GM12878 (cell line): ENCODE measurements around the gene IDI1. TPM values are rescaled to one million over a fixed set of nuclear protein-coding genes. Genes with fewer than 3 reads are reported as not detected.

Experiments
- ATAC-seq: fragments of 200-7000 bp; cut with Tn5 transposase; 3 replicates; pipeline ENCODE4 v1.9.1; 2020; ENCODE audit warnings: mild to moderate bottlenecking, moderate library complexity
- BruUV-seq: library from RNA; stranded (reverse); fragments of 400-500 nt; replicated peaks from 2 replicates; lab custom pipeline; 2021; lab: Mats Ljungman, UMichigan
- CTCF ChIA-PET: fragments of 300-600 bp; sonication (Branson Sonifier 250); formaldehyde crosslinking; extraction: SDS; loops from one replicate; lab custom pipeline; 2021; ENCODE audit warnings: inconsistent platforms; lab: Yijun Ruan, JAX
- POLR2A ChIA-PET: fragments of 350-600 bp; formaldehyde crosslinking; extraction: SDS; loops from one replicate; lab custom pipeline; 2021; ENCODE audit warnings: inconsistent platforms; lab: Charles Lee
- RAD21 ChIA-PET: fragments of 300-600 bp; sonication (Branson Sonifier 250); formaldehyde crosslinking; loops from one replicate; lab custom pipeline; 2023; ENCODE audit warnings: antibody characterized with exemption; ENCODE audit not compliant: unreplicated experiment; lab: Charles Lee
- SMC1A ChIA-PET: fragments of 300-600 bp; sonication (Branson Sonifier 250); formaldehyde crosslinking; loops from one replicate; lab custom pipeline; 2023; ENCODE audit not compliant: unreplicated experiment, uncharacterized antibody; lab: Charles Lee
- DNase-seq: peaks from one replicate; pipeline ENCODE4 v3.0.0-alpha.2; 2011; ENCODE audit warnings: low read depth, low spot score
- FAIRE-seq: peaks from 3 replicates; lab custom pipeline; 2011; peaks lifted over from hg19 to GRCh38; lab: Jason Lieb, UNC
- H2AFZ ChIP-seq: 2 replicates; pipeline ENCODE4 v1.6.0; 2011; ENCODE audit warnings: low read depth, low read length, control low read depth; ENCODE audit not compliant: control insufficient read depth
- H3K27ac ChIP-seq: 2 replicates; pipeline ENCODE4 v1.5.1; 2011; ENCODE audit warnings: control low read depth; ENCODE audit not compliant: control insufficient read depth, insufficient read depth
- H3K27me3 ChIP-seq, 2 experiments: replicated peaks in 1 of 2; 2 replicates each; pipeline versions ENCODE4 v1.6.0 to v1.6.1; 2011; ENCODE audit warnings: low read length in 1 of 2; ENCODE audit not compliant: control insufficient read depth in 2 of 2, insufficient read depth in 2 of 2
- H3K36me3 ChIP-seq, 2 experiments: 2 replicates each; pipeline ENCODE4 v1.5.1; 2011; ENCODE audit warnings: low read length in 1 of 2; ENCODE audit not compliant: control insufficient read depth in 2 of 2, insufficient read depth in 2 of 2
- H3K4me1 ChIP-seq: 2 replicates; pipeline ENCODE4 v1.6.1; 2011; ENCODE audit warnings: mild to moderate bottlenecking, low read length, moderate library complexity, mixed read lengths; ENCODE audit not compliant: control insufficient read depth, insufficient read depth
- H3K4me2 ChIP-seq: 2 replicates; pipeline ENCODE4 v1.6.0; 2011; ENCODE audit warnings: control low read depth; ENCODE audit not compliant: control insufficient read depth, insufficient read depth
- H3K4me3 ChIP-seq: fragments of 200-600 bp; sonication (generic); 2 replicates; pipeline ENCODE4 v1.5.1; 2016
- H3K79me2 ChIP-seq: 2 replicates; pipeline ENCODE4 v1.6.0; 2011; ENCODE audit warnings: low read length; ENCODE audit not compliant: control insufficient read depth, insufficient read depth
- H3K9ac ChIP-seq: 2 replicates; pipeline ENCODE4 v1.8.0; 2011; ENCODE audit warnings: low read length, control low read depth, mixed read lengths; ENCODE audit not compliant: control insufficient read depth, insufficient read depth
- H3K9me3 ChIP-seq: replicated peaks from 3 replicates; pipeline ENCODE4 v1.5.1; 2011; ENCODE audit warnings: mild to moderate bottlenecking, low read length; ENCODE audit not compliant: control insufficient read depth, insufficient read depth
- H4K20me1 ChIP-seq: 2 replicates; pipeline ENCODE4 v1.6.0; 2011; ENCODE audit not compliant: control insufficient read depth, insufficient read depth
- ASH2L ChIP-seq: fragments of 300-600, 200-600 bp; sonication (generic); IDR thresholded peaks from 2 replicates; pipeline ENCODE4 v1.6.1; 2017; ENCODE audit warnings: low read depth, mild to moderate bottlenecking, borderline replicate concordance
- ATF3 ChIP-seq: IDR thresholded peaks from 2 replicates; pipeline ENCODE4 v1.6.1; 2011; ENCODE audit warnings: low read depth, mild to moderate bottlenecking, low read length, moderate library complexity, borderline replicate concordance; ENCODE audit errors: extremely low read depth
- BCLAF1 ChIP-seq: fragments of 450-650 bp; IDR thresholded peaks from 2 replicates; pipeline ENCODE4 v1.6.1; 2017; ENCODE audit warnings: antibody characterized with exemption, mild to moderate bottlenecking, moderate library complexity
- EP300 ChIP-seq, 2 experiments: fragments of 150-350 bp in 1 of 2; IDR thresholded peaks; 2 replicates each; pipeline ENCODE4 v1.6.1; 2011 to 2012; ENCODE audit warnings: low read depth in 2 of 2, low read length in 2 of 2, borderline replicate concordance in 1 of 2, improper control_type of control experiment in 1 of 2, inconsistent platforms in 1 of 2; ENCODE audit not compliant: control insufficient read depth in 1 of 2
- GATAD2B ChIP-seq: fragments of 450-650 bp; conservative IDR thresholded peaks from 2 replicates; pipeline ENCODE4 v1.6.1; 2017; ENCODE audit warnings: low read depth, mild to moderate bottlenecking, moderate library complexity
- HCFC1 ChIP-seq: fragments of 150-350 bp; IDR thresholded peaks from 2 replicates; pipeline ENCODE4 v1.6.1; 2014; ENCODE audit warnings: low read length
- KAT2A ChIP-seq: conservative IDR thresholded peaks from 2 replicates; pipeline ENCODE4 v1.6.1; 2011; ENCODE audit warnings: low read depth, low read length; ENCODE audit not compliant: control insufficient read depth
- MTA3 ChIP-seq: IDR thresholded peaks from 2 replicates; pipeline ENCODE4 v1.6.1; 2012; ENCODE audit warnings: low read length, inconsistent platforms, borderline replicate concordance
- NFIC ChIP-seq: IDR thresholded peaks from 2 replicates; pipeline ENCODE4 v1.6.1; 2012; ENCODE audit warnings: low read depth, mild to moderate bottlenecking, inconsistent platforms, low read length, moderate library complexity
- NFYB ChIP-seq: IDR thresholded peaks from 2 replicates; pipeline ENCODE4 v1.6.1; 2011; ENCODE audit warnings: low read depth, mild to moderate bottlenecking, low read length, improper control_type of control experiment, moderate library complexity; ENCODE audit not compliant: insufficient read depth
- NKRF ChIP-seq: fragments of 450-650 bp; conservative IDR thresholded peaks from 2 replicates; pipeline ENCODE4 v1.6.1; 2017; ENCODE audit warnings: mild to moderate bottlenecking, moderate library complexity
- NRF1 ChIP-seq: conservative IDR thresholded peaks from 2 replicates; pipeline ENCODE4 v1.6.1; 2011; ENCODE audit warnings: mild to moderate bottlenecking, low read depth, low read length, improper control_type of control experiment
- PAX5 ChIP-seq: IDR thresholded peaks from 2 replicates; pipeline ENCODE4 v1.6.1; 2011; ENCODE audit warnings: low read depth, low read length, borderline replicate concordance
- PAX8 ChIP-seq: fragments of 450-650 bp; IDR thresholded peaks from 2 replicates; pipeline ENCODE4 v1.6.1; 2017; ENCODE audit warnings: mild to moderate bottlenecking, moderate library complexity
- SUPT20H ChIP-seq: IDR thresholded peaks from 2 replicates; pipeline ENCODE4 v1.6.1; 2011; ENCODE audit warnings: low read depth, mild to moderate bottlenecking, low read length, moderate library complexity, borderline replicate concordance; ENCODE audit not compliant: control insufficient read depth
- TBL1XR1 ChIP-seq: IDR thresholded peaks from 2 replicates; pipeline ENCODE4 v1.6.1; 2012; ENCODE audit warnings: low read depth, low read length, improper control_type of control experiment
- ZNF207 ChIP-seq: fragments of 450-650 bp; IDR thresholded peaks from 2 replicates; pipeline ENCODE4 v1.6.1; 2014; ENCODE audit warnings: antibody characterized with exemption, mild to moderate bottlenecking, borderline replicate concordance
- WGBS: methylation state at CpG from one replicate; pipeline ENCODE4 v1.1.6; 2016; ENCODE audit warnings: low lambda C conversion rate; ENCODE audit not compliant: insufficient replicate concordance, insufficient coverage; ENCODE audit errors: missing lambda C conversion rate; 5-methylcytosine and 5-hydroxymethylcytosine counted together
- in situ Hi-C: fragments of 300-500 bp; cut with MboI; formaldehyde crosslinking; loops from 9 replicates; pipeline ENCODE4 v1.14.3; 2018; ENCODE audit warnings: mixed read lengths
- intact Hi-C: fragments of 100-400 bp; cut with micrococcal nuclease; formaldehyde crosslinking; loops from one replicate; pipeline ENCODE4 v1.14.2; 2022; ENCODE audit not compliant: unreplicated experiment
- polyA plus RNA-seq, 11 experiments: library from polyadenylated mRNA; depleted of rRNA in 4 of 11; unstranded in 6 of 11; stranded (reverse) in 5 of 11; fragments of >200 nt; fragmentation: Nextera tagmentation in 4 of 11; fragmentation: Illumina TruSeq in 1 of 11; extraction: Ambion mirVana in 4 of 11; extraction: Trizol in 1 of 11; gene quantifications; 1 replicate in 1 of 11; 2 replicates in 10 of 11; pipeline versions ENCODE4 v1.2.1 to v1.2.3, GENCODE V29; 2011 to 2016; ENCODE audit warnings: inconsistent platforms in 2 of 11, missing spikeins in 2 of 11, low read depth in 1 of 11
- total RNA-seq, 4 experiments: library from RNA; depleted of rRNA in 3 of 4; stranded (reverse); fragments of >200 nt in 3 of 4; fragmentation: Illumina TruSeq in 1 of 4; extraction: Trizol in 1 of 4; gene quantifications; 2 replicates each; pipeline versions ENCODE4 v1.2.1 to v1.2.3, GENCODE V29; 2013 to 2021

Gene IDI1
- total and polyA plus RNA-seq, 10 of the 15 experiments (the other 5 are each of a cell fraction or from before 2014, with no cell fraction given), result 85.5 to 223 (median 157) TPM

- TF ChIP-seq SUPT20H (no peak), PAX5 (no peak), ZNF207 (no peak), MTA3 (no peak), KAT2A (no peak), NRF1 (no peak)
- TF ChIP-seq, all 136 proteins: peak for 0
These were observed 22.3 kb downstream of the IDI1 start (continued) for GRCh38 chr10:1026578-1026977.

GRCh38 chr10:1025683-1026082, 23.2 kb downstream of the IDI1 start, which contains the start of gene IDI2:
Gene IDI2, minus strand, starts transcription at chr10:1025859. Its CDS starts 1,136 bp downstream, at chr10:1024723.
- no peak for FAIRE-seq
- CTCF ChIA-PET, result no interaction called here
- SMC1A ChIA-PET, result interaction anchor here (0.9 to 2.0 kb wide), 2 partner anchors 12 to 127 kb away, joined by 5 to 6 read pairs; no protein-coding TSS in a partner anchor
- Histone ChIP-seq H4K20me1 (no peaks in the 10 kb centered on the region), H3K79me2 (no peaks in the 10 kb centered on the region), H3K4me3 (no peak within 1 kb of the TSS), H2AFZ (no peak within 1 kb of the TSS), H3K4me2 (no peak within 1 kb of the TSS), H3K36me3 (no peaks in the 10 kb centered on the region; a peak in 1 of 4 replicates), H3K9me3 (no peaks in the 10 kb centered on the region), H3K27me3 (no peaks in the 10 kb centered on the region), H3K27ac (no peak within 1 kb of the TSS), H3K4me1 (no peaks in the 10 kb centered on the region), H3K9ac (no peak within 1 kb of the TSS)
- intact Hi-C loops (no loop called here), in situ Hi-C loops (no loop called here)
- POLR2A ChIA-PET, result no interaction called here
- RAD21 ChIA-PET, result no interaction called here
- BruUV-seq, result no TSS peak
- no peak for DNase-seq
- whole genome bisulfite sequencing, result 44% methylated on average over 1 of the region's 1 CpG
- ATAC-seq, result no peak
- TF ChIP-seq NFIC (no peak), TBL1XR1 (no peak), ATF3 (no peak), PAX8 (no peak), NKRF (no peak), ASH2L (no peak), HCFC1 (no peak), EP300 (IDR thresholded peaks at IDR 0.05; ENCODE audit: borderline replicate concordance in 1 of 2, control insufficient read depth in 1 of 2, low read depth in 2 of 2, low read length in 2 of 2) (no peak), BCLAF1 (no peak), NFYB (no peak), GATAD2B (no peak)
